Left ventricle myocardium superior (tissue), 1 donor: Measurements from ENCODE around the gene CDK17. TPM values are rescaled to one million over a fixed set of nuclear protein-coding genes. Genes with fewer than 3 reads are reported as not detected.
"Not testable (repeated sequence)": the region's sequence is repeated elsewhere in the genome, so short reads cannot be mapped to it uniquely, and the experiment has no call there.

Experiments
- ATAC-seq: fragments of 200-7000 bp; cut with Tn5 transposase; one replicate; pipeline ENCODE4 v1.9.1; 2020; ENCODE audit warnings: mild to moderate bottlenecking, moderate library complexity
- DNase-seq: peaks from one replicate; pipeline ENCODE4 v3.0.0-alpha.2; 2020
- intact Hi-C: fragments of 100-400 bp; cut with micrococcal nuclease; formaldehyde crosslinking; loops from one replicate; pipeline ENCODE4 v1.11.0; 2022
- total RNA-seq: library from RNA; stranded (reverse); fragmentation: NEBNext Ultra II Directional; extraction: Animal tissue kit (Norgen Biotek cat#: 25700); gene quantifications from one replicate; pipeline ENCODE4 v1.2.1, GENCODE V29; 2021
- donor health status: DM: no; HTN: yes; CAD: no; lungs with severe emphysema.

CDK17 gene
- total RNA-seq, 1 donor from 2014 or later, result 16.6 TPM

GRCh38 chr12:96397756-96398423, 2.3 kb downstream of the CDK17 start:
- ATAC-seq (no peak), DNase-seq (no peak)
- intact Hi-C loops, result no loop called here

- no peak for DNase-seq
- intact Hi-C loops, result no loop called here
- no peak for ATAC-seq
These were observed 3.3 kb downstream of the CDK17 start for GRCh38 chr12:96396914-96397313.

GRCh38 chr12:96396209-96396608, 4.0 kb downstream of the CDK17 start:
- DNase-seq, result no peak
- ATAC-seq, result no peak
- intact Hi-C loops, result no loop called here

GRCh38 chr12:96395236-96395635, 5.0 kb downstream of the CDK17 start:
- no peak for ATAC-seq
- intact Hi-C loops, result no loop called here
- no peak for DNase-seq

DNA sequence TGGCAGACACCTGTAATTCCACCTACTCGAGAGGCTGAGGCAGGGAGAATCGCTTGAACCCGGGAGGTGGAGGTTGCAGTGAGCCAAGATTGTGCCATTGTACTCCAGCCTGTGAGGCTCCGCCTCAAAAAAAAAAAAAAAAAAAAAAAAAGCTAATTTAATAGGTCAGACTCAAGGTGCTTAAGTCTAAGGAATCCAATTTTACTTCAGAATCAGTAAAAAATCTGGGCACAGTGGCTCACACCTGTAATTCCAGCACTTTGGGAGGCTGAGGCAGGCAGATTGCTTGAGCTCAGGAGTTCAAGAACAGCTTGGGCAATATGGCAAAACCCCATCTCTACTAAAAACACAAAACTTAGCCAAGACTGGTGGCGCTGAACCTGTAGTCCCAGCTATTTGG, 7.0 kb downstream of the CDK17 start:
- DNase-seq, intact Hi-C loops, ATAC-seq: not testable (repeated sequence)

GRCh38 chr12:96392397-96392796, 7.8 kb downstream of the CDK17 start:
- intact Hi-C loops, result no loop called here
- ATAC-seq (peak; percentile 38), DNase-seq (no peak)

DNA sequence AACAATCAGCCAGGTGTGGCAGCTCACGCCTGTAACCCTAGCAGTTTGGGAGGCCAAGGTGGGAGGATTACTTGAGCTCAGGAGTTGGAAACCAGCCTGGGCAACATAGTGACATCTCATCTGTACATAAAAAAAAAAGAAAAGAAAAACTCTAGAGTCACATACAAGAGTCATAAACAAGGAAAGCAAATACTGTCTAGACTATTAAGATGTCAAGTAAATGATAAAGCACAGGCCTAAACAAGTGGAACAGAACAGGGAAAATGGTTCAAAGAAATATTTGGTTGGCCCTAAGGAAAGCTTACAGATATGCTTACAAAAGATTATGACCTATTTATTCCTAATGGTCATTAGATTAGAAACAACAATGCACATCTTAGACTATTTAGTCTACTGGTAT, 12.3 kb downstream of the CDK17 start:
- intact Hi-C loops, result loop anchor here (10.0 kb wide), 1 partner anchor 53 kb away; no protein-coding TSS in a partner anchor
- ATAC-seq (no peak), DNase-seq (no peak)

GRCh38 chr12:96386794-96387193, 13.4 kb downstream of the CDK17 start:
- ATAC-seq, result no peak
- DNase-seq, result no peak
- intact Hi-C loops, result loop anchor here (10.0 kb wide), 1 partner anchor 52 kb away; no protein-coding TSS in a partner anchor

DNA sequence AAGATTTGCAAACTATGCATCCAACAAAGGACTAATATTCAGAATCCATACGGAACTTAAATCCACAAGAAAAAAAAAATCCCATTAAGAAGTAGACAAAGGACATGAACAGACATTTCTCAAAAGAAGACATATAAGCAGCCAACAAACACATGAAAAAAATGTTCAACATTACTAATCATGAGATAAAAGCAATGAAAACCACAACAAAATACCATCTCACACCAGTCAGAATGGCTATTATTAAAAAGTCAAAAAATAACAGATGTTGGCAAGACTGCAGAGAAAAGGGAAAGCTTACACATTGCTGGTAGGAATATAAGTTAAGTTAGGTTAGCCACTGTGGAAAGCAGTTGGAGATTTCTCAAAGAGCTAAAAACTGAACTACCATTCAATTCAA, 16.2 kb downstream of the CDK17 start:
- ATAC-seq (no peak), DNase-seq (no peak)
- intact Hi-C loops, result loop anchor here (10.0 kb wide), 1 partner anchor 49 kb away; no protein-coding TSS in a partner anchor

- intact Hi-C loops, result loop anchor here (10.0 kb wide), 1 partner anchor 49 kb away; no protein-coding TSS in a partner anchor
- DNase-seq (no peak), ATAC-seq (no peak)
These were observed 16.9 kb downstream of the CDK17 start for GRCh38 chr12:96383371-96383770.

GRCh38 chr12:96379743-96380142, 20.5 kb downstream of the CDK17 start:
- intact Hi-C loops, result loop anchor here (10.0 kb wide), 1 partner anchor 45 kb away; no protein-coding TSS in a partner anchor
- ATAC-seq, DNase-seq: not testable (repeated sequence)

DNA sequence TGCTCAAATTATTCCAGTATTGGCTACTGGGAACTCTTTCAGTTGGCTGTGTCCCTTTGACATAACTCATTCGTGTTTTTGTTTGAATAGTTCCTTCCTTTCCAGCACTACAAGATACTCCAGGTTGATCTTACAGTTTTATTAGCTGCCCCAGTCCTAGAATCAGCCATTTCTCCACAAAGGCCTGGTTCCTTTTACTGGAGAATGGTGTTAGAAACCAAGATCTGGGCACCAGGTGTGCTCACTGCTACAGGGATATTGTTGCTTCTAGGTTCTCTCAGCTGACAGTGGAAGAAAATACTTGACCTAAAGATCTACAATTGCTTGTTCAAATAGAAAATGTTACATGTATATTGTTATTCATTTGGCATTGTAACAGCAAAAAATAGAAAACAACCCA, 21.9 kb downstream of the CDK17 start:
- intact Hi-C loops, result no loop called here
- DNase-seq (no peak), ATAC-seq (no peak)

GRCh38 chr12:96376865-96377264, 23.4 kb downstream of the CDK17 start:
- intact Hi-C loops, result no loop called here
- ATAC-seq (no peak), DNase-seq (no peak)

DNA sequence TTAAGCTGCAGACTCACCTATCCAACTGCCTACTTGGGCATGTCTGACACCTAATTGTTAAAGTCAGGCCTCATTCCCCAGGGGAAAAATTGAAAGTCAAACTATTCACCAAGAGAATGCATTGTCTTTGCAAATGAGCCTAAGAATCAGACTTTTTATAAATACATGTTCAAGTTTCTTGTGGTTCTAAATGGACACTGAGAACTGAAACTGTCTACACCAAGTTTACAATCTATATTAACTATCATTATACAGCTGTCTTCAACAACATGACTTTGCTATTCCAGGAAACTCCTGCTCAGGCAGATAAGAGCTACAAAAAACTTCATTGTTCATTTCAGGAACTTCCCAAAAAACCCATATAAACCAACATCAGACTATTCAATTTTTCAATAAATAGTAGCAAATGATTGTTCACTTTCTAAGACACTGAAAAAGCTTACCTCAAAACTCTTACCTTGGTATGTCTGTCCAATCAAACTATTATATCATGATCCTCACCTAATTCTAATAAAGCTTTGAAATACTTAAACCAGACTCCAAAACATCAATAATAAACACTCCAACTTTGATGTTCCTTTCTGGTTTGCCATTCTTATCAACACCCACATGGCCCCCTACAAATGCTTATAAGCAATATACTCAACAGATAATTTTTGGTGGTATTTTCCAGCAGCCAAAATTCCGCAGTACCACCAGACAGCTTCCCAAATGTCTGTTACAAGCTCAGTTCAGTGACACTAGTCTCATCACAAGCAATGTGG, 24.2 kb downstream of the CDK17 start:
- intact Hi-C loops, result no loop called here
- peak; percentile 54 for ATAC-seq
- DNase-seq, result no peak

DNA sequence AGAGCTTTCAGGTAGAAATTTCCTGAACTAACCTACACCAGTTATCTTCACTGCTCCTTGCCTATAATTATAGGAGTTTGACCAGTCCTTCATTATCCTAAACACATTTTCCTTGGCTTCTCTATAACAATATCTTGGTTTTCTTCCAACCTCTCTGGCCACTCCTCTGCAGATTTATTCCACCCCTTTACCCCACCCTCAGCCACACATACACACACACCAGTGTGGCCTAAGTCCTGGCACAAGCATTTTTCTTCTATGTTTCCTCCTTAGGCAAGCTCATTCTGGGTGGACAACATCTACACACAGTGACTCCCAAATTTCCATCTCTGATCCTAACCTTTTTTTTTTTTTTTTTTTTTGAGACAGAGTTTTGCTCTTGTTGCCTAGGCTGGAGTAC, 25.1 kb downstream of the CDK17 start:
- DNase-seq (no peak), ATAC-seq (peak; percentile 45)
- intact Hi-C loops, result no loop called here

GRCh38 chr12:96371790-96372699, 28.2 kb downstream of the CDK17 start:
- DNase-seq (no peak), ATAC-seq (no peak)
- intact Hi-C loops, result no loop called here

DNA sequence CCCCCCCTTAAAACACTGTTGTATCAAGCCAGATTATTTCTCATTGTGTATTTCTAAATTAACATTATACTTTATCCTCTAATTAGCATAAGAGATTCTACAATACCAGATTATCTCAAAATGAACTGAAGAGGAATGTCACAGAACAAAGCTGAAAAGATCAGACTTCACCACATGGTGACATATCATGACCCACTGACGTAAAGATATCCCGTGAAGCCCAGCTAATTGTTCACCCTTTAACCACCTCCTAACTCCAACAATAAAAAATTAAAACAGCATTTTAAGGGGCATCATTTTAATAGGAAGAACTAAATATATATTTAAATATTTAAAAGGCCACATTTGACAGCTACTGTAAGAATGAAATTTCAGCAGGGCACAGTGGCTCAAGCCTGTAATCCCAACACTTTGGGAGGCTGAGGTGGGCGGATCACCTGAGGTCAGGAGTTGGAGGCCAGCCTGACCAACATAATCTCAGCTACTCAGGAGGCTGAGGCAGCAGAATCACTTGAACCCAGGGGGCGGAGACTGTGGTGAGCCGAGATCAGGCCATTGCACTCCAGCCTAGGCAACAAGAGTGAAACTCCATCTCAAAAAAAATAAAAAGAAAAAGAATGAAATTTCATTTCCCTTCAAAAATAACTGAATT, 29.0 kb downstream of the CDK17 start:
- no peak for ATAC-seq
- DNase-seq, result no peak
- intact Hi-C loops, result no loop called here

DNA sequence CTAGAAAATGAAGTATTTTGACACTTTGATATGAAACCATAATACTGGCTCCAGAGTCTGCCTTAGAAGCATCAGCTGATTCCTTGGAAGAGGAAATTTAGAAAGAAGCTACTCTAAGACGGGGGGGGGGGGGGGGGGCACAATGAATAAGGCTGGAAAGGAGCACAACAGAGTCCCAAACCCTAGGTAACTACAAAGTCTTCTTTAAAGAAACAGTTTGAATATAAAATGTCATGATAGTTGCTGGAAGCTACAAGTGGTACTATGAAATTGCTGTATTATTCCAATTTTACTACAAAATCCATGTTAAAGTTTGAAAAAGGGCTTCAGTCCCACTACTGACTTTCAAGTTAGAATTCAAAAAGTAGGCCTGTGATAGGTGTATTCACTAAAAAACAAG, 31.6 kb downstream of the CDK17 start:
- no peak for DNase-seq
- intact Hi-C loops, result no loop called here
- peak; percentile 25 for ATAC-seq

DNA sequence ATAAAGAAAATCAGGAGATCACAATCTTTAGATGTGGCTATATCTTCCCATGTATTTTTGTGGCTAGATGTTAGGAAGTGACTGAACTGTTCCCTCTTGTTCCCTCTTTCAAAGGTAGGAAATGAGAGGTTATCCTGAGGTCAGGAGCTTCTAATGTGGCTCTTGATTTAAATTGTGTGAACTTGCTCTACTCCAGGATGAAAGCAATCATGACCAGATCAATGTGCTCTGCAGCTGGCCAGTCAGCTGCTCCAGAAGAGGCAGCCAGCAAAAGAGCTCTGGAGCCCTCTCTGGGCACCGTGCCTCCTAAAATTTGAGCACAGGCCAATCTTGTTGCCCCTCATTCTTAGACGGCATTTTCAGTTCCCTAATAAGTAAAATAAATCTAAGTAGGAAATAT, 32.0 kb downstream of the CDK17 start:
- ATAC-seq (peak; percentile 74), DNase-seq (peak; percentile 54)

More for the DNA sequence above, 32.0 kb downstream of the CDK17 start:
- intact Hi-C loops, result no loop called here
